ENCODE data around the gene UVSSA. TPM values are rescaled to one million over a fixed set of nuclear protein-coding genes. Genes with fewer than 3 reads are reported as not detected.

The UVSSA gene
- total RNA-seq, 3 donors from 2014 or later: 13.9 to 22.9 (median 14.3) TPM

DNA sequence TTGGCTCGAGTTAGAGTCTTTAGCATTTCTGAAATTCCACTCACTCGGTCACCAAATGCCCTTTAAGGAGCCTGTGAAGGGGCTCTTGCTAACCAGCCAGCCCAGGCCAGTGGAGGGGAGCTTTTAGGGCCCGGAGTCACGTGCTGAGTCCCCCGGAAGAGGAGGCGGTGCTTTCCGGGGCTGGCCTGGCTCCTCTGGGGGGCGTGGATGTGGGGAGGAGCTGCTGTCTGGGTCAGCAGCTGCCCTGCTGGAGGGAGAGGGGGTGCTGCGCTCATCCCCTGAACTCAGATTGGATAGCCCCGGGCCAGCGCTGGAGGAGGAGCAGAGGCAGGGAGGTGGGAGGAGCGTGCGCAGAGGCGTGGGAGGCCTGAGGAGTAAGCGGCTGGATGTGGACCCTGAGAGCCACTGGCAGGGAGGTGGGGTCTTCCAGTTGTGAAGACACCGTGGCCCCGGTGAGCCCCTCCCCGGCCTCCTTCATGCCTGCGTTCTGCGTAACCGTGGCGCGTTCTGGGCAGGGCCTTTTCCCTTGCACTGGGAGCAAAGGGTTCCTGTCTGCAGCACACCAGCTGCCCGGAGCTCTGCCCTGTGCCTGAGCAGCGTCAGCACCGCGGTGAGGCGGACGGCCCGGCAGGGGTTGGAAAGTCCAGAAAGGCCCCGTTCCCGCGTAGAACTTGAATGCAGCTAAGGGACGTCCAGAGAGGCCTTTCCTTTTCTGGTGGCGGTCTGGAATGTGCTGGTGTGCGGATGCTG is 37.6 kb upstream of the UVSSA start:
- peak in 1 of 3 donors; percentile 14 for TF ChIP-seq POLR2AphosphoS5 (IDR thresholded peaks at IDR 0.05)
- TF ChIP-seq POLR2A (IDR thresholded peaks at IDR 0.05): no peak
- peak overlapping the region; percentile 44 to 69 (median 50) for H3K4me3 ChIP-seq
- H3K27me3 ChIP-seq: no peaks in the 10 kb centered on the region
- peaks cover 6 to 7% of the 10 kb centered on the region in 2 donors for H3K4me1 ChIP-seq
- H3K27ac ChIP-seq: peak overlapping the region; percentile 65 to 83
- peak; percentile 76 to 81 for DNase-seq (ENCODE audit: low spot score in 2 of 2)
- H3K9me3 ChIP-seq: no peaks in the 10 kb centered on the region
- no peaks in the 10 kb centered on the region for H3K36me3 ChIP-seq
- intact Hi-C loops (cut with DNase I; ENCODE audit: low total_unique reads): no loop called here

DNA sequence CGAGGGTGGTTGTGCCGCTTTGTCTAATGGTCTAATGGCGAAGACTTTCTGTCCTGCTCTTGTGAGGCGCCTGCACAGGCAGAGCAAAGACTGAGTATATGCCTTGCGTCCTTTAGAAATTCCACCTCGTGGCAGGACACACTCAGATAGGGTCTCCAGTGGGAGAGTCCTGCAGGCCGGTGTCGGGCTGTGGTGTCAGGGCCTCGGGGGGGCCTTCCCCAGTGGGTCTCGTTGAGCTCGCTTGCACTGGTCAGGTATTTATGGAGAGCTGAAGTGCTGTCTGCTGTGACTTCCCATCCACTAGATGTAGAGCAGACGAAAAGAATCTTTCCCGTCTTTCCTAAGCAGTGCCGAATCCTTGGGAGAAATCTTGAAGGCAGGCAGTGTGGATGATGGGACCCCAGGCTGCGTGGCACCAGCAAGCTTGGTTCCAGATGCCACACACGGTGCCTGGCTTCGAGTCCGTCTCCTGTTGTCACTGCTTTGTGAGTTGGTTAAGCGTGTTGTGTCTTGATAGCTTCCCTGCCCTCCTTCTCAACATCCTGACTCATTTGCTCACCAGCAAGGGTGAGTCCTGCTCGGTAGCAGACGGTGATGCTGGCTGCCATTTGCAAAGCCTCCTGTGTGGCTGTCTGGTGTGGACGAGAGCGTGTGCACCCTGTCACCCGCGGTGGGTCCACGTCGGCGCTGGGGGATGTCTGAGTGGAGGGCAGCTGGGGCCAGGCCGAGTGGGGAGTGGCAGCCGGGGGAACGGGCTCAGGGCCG is 36.8 kb upstream of the UVSSA start:
- DNase-seq (ENCODE audit: low spot score in 2 of 2): no peak
- Histone ChIP-seq H3K36me3 (peaks cover under 1% of the 10 kb centered on the region), H3K4me1 (peaks cover 6 to 7% of the 10 kb centered on the region in 2 donors), H3K27me3 (no peaks in the 10 kb centered on the region), H3K27ac (peak overlapping the region; percentile 5 to 83), H3K4me3 (peak overlapping the region; percentile 44 to 69 (median 50)), H3K9me3 (no peaks in the 10 kb centered on the region)
- TF ChIP-seq, protein P1, sequence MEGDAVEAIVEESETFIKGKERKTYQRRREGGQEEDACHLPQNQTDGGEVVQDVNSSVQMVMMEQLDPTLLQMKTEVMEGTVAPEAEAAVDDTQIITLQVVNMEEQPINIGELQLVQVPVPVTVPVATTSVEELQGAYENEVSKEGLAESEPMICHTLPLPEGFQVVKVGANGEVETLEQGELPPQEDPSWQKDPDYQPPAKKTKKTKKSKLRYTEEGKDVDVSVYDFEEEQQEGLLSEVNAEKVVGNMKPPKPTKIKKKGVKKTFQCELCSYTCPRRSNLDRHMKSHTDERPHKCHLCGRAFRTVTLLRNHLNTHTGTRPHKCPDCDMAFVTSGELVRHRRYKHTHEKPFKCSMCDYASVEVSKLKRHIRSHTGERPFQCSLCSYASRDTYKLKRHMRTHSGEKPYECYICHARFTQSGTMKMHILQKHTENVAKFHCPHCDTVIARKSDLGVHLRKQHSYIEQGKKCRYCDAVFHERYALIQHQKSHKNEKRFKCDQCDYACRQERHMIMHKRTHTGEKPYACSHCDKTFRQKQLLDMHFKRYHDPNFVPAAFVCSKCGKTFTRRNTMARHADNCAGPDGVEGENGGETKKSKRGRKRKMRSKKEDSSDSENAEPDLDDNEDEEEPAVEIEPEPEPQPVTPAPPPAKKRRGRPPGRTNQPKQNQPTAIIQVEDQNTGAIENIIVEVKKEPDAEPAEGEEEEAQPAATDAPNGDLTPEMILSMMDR (IDR thresholded peaks at IDR 0.05): no peak
- TF ChIP-seq POLR2AphosphoS5 (IDR thresholded peaks at IDR 0.05) (no peak), POLR2A (IDR thresholded peaks at IDR 0.05) (no peak)
- intact Hi-C loops (cut with DNase I; ENCODE audit: low total_unique reads): no loop called here

DNA sequence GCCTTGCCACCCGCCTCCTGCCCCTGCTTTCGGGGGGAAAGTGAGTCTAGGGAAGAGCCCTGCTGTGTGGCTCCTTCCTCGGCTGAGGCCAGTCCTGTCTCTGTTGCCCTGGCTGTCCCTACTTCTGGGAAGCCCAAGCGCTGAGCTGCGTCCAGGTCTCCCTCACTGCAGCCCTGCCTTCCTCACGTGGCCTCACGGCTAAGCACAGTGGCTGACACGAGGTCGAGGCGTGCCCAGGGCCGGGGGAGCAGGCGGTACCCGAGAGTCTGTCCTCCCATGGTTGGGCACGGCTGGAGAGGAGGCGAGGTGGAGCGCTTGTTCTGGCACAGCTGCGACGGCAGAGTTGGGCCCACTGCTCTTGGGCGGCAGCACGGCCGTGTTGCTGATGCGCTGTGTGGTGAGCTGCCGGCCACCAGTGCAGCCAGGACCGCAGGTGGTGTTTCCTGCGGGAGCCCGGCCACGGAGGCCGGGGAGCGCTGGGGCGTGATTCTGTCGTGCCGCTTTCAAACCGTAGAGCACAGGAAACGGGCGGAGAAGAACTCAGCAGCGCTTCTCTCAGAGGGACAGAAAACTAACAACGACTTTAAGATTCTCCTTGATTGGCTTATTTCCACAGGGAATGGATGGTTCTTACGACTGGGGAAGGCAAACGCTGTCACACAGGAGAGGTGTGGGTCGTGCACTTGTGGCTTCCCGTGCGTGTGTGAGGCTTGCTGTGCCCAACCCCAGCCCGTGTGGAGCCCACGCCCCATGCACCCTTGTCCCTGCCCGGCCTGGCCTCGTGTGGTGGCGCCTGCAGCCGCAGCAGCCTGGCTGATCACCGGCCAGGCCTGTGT is 36.0 kb upstream of the UVSSA start:
- Histone ChIP-seq H3K9me3 (no peaks in the 10 kb centered on the region), H3K27me3 (no peaks in the 10 kb centered on the region), H3K4me3 (peak overlapping the region in 2 of 3 donors; percentile 50 to 69), H3K4me1 (peaks cover 6 to 7% of the 10 kb centered on the region in 2 donors), H3K27ac (peak overlapping the region in 1 of 2 donors; percentile 83), H3K36me3 (peaks cover 4% of the 10 kb centered on the region)
- intact Hi-C loops (cut with DNase I; ENCODE audit: low total_unique reads): no loop called here
- no peak for DNase-seq (ENCODE audit: low spot score in 2 of 2)
- TF ChIP-seq POLR2AphosphoS5 (IDR thresholded peaks at IDR 0.05): peak in 1 of 3 donors; percentile 9
- TF ChIP-seq, protein P1 (IDR thresholded peaks at IDR 0.05): no peak

DNA sequence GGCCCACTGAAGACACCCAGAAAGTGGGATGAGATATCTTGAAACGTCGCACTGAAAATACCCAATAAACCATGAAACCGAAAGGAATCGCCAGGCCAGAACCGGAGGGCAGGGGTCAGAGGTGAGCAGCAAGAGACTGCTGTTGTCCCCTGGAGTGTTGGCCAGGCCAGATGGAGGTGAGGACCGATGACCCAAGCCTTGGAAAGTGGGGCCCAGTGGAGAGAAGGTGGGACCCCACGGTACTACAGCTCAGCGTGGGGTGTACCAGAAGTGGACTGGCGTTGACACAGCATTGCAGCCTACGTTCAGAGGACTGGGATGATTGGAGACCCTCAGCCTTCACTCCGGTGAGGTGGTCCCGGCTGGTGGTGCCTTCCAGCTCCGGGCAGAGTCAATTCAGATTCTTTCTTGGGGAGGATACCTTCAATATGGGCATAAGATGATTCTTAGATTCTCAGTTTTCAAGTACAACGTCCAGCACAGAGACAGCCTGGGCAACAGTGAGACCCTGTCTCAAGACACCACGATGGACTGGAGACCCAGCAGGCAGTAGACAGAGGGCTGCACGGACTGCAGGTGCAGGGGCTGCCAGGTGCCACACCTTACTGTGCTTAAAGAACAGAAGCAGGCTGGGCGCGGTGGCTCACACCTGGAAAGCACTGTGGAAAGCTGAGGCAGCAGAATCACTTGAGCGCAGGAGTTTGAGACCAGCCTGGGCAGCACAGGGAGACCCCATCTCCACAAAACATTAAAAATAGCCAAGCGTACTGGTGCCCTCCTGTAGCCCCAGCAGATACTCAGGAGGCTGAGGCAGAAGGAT is 34.0 kb upstream of the UVSSA start:
- TF ChIP-seq, protein P1 (IDR thresholded peaks at IDR 0.05): no peak
- no peak for TF ChIP-seq POLR2A (IDR thresholded peaks at IDR 0.05)
- TF ChIP-seq POLR2AphosphoS5 (IDR thresholded peaks at IDR 0.05): no peak
- Histone ChIP-seq H3K9me3 (no peaks in the 10 kb centered on the region), H3K27ac (no peak overlapping the region), H3K27me3 (no peaks in the 10 kb centered on the region), H3K4me3 (no peak overlapping the region), H3K4me1 (peaks cover 6 to 7% of the 10 kb centered on the region in 2 donors), H3K36me3 (peaks cover 4% of the 10 kb centered on the region)
- intact Hi-C loops (cut with DNase I; ENCODE audit: low total_unique reads): no loop called here
- no peak for DNase-seq (ENCODE audit: low spot score in 2 of 2)

DNA sequence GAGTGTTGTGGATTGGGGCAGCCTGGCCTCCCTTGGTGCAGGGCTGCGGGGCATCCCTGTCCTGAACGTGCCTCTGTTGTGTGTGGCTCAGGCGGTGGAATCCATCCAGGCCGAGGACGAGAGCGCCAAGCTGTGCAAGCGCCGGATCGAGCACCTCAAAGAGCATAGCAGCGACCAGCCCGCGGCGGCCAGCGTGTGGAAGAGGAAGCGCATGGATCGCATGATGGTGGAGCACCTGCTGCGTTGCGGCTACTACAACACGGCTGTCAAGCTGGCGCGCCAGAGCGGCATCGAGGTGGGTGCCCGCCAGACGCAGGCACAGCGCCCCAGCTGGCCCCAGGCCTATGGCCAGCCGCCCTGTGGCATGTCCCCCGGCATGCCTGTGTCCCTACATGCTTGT is 31.7 kb upstream of the UVSSA start:
- peaks cover 0 to 3% of the 10 kb centered on the region in 2 donors for H3K4me1 ChIP-seq
- TF ChIP-seq POLR2A (IDR thresholded peaks at IDR 0.05) (no peak), POLR2AphosphoS5 (IDR thresholded peaks at IDR 0.05) (no peak)
- TF ChIP-seq, protein P1 (IDR thresholded peaks at IDR 0.05): no peak
- H3K4me3 ChIP-seq: no peak overlapping the region
- H3K27me3 ChIP-seq: no peaks in the 10 kb centered on the region
- H3K36me3 ChIP-seq: peaks cover 4% of the 10 kb centered on the region
- no peaks in the 10 kb centered on the region for H3K9me3 ChIP-seq
- intact Hi-C loops (cut with DNase I; ENCODE audit: low total_unique reads): no loop called here
- no peak for DNase-seq (ENCODE audit: low spot score in 2 of 2)
- H3K27ac ChIP-seq: no peak overlapping the region

Data from breast epithelium (tissue), 4 donors.